Activated naive CD8-positive, alpha-beta T cell treated with anti-CD3 and anti-CD28 coated beads for 36 hours (primary cell): Measurements from ENCODE around the gene SLC9A7. TPM values are rescaled to one million over a fixed set of nuclear protein-coding genes. Genes with fewer than 3 reads are reported as not detected.

Experiments
- DNase-seq: peaks from one replicate; pipeline ENCODE4 v3.0.0; 2021
- H3K27ac Mint-ChIP-seq: one replicate; pipeline ENCODE4 v1.8.0; 2022; ENCODE audit warnings: mild to moderate bottlenecking, moderate library complexity, mixed read lengths
- H3K27me3 Mint-ChIP-seq: one replicate; pipeline ENCODE4 v1.8.0; 2022; ENCODE audit warnings: mild to moderate bottlenecking, mixed read lengths
- H3K36me3 Mint-ChIP-seq: one replicate; pipeline ENCODE4 v1.8.0; 2021; ENCODE audit warnings: mild to moderate bottlenecking, mixed read lengths
- H3K4me1 Mint-ChIP-seq: one replicate; pipeline ENCODE4 v1.8.0; 2021; ENCODE audit warnings: mixed read lengths
- H3K4me3 Mint-ChIP-seq: one replicate; pipeline ENCODE4 v1.8.0; 2022; ENCODE audit warnings: mild to moderate bottlenecking, moderate library complexity, mixed read lengths
- H3K9me3 Mint-ChIP-seq: one replicate; pipeline ENCODE4 v1.8.0; 2022; ENCODE audit warnings: mixed read lengths
- total RNA-seq, 2 experiments: library from RNA; stranded (reverse); gene quantifications; one replicate each; pipeline ENCODE4 v1.2.3, GENCODE V29; 2021

Gene SLC9A7
- total RNA-seq, 2 experiments from 2014 or later: 11.5 to 12.4 TPM

DNA sequence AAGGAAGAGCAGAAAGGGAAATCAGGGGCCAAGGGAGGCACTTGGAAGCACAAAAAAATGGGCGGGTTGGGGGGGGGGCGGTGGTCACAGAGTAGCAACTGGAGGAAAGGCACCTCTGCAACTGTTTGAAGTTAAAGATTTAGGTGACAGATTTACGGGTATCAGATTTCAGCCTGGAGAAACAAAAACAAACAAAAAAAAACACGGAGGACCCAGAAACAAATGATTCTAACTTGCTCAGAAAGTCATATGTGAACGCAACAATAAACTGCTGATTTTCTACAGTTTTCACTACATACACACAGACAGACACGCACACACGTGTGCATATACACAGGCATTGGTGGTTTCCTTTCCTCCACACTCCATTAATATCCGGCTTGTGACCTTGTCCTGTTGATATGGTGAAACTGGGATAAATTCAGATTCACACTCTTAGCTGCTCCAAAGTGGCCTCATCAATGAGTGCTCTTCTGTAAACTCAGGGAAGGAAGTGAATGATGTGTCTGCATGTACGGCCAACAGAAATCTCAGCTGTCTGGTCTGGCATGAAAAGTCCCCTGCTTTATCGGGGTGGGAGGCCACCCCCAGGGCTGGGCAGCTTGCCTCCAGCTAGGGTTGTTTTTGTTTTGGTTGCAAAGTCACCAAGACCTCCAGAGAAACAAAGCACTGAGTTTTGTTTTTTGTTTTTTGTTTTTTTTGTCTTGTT lies 131.1 kb downstream of the SLC9A7 start:
- H3K36me3 Mint-ChIP-seq: peaks cover 40% of the 10 kb centered on the region
- peaks cover 2% of the 10 kb centered on the region for H3K9me3 Mint-ChIP-seq
- no peak for DNase-seq
- no peak overlapping the region for H3K4me3 Mint-ChIP-seq
- peaks cover 3% of the 10 kb centered on the region for H3K27me3 Mint-ChIP-seq
- H3K4me1 Mint-ChIP-seq: peaks cover 14% of the 10 kb centered on the region
- no peak overlapping the region for H3K27ac Mint-ChIP-seq

DNA sequence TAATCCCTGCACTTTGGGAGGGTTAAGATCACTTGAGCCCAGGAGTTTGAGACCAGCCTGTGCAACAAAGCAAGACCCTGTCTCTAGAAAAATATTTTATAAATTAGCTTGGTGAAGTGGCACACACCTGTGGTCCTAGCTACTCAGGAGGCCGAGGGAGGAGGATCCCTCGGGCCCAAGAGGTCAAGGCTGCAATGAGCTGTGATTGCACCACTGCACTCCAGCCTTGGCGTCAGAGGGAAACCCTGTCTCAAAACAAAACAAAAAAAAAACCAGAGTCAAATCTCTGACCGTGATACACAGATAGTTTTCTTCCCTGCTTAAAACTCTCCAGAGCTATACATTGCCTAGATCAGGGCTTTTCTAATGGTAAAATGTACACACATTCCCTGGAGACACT lies 131.9 kb downstream of the SLC9A7 start:
- no peak for DNase-seq
- peaks cover 1% of the 10 kb centered on the region for H3K9me3 Mint-ChIP-seq
- no peak overlapping the region for H3K4me3 Mint-ChIP-seq
- H3K27ac Mint-ChIP-seq: no peak overlapping the region
- H3K4me1 Mint-ChIP-seq: peaks cover 14% of the 10 kb centered on the region
- peaks cover 37% of the 10 kb centered on the region for H3K36me3 Mint-ChIP-seq
- H3K27me3 Mint-ChIP-seq: peaks cover 6% of the 10 kb centered on the region

DNA sequence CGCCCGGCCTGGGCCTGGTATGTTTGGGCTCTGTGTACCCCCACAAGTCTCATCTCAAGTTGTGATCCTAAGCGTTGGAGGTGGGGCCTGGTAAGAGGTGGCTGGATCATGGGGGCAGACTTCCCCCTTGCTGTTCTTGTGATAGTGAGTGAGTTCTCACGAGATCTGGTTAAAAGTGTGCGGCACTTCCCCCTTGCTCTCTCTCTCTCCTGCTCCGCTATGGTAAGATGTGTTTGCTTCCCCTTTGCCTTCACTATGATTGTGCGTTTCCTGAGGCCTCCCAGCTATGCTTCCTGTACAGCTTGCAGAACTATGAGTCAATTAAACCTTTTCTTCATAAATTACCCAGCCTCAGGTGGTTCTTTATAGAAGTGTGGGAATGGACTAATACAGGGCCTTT lies 132.4 kb downstream of the SLC9A7 start:
- Mint-ChIP-seq H3K4me3 (no peak overlapping the region), H3K4me1 (peaks cover 14% of the 10 kb centered on the region), H3K27me3 (peaks cover 8% of the 10 kb centered on the region), H3K9me3 (peaks cover 1% of the 10 kb centered on the region), H3K36me3 (peaks cover 36% of the 10 kb centered on the region), H3K27ac (no peak overlapping the region)
- no peak for DNase-seq

DNA sequence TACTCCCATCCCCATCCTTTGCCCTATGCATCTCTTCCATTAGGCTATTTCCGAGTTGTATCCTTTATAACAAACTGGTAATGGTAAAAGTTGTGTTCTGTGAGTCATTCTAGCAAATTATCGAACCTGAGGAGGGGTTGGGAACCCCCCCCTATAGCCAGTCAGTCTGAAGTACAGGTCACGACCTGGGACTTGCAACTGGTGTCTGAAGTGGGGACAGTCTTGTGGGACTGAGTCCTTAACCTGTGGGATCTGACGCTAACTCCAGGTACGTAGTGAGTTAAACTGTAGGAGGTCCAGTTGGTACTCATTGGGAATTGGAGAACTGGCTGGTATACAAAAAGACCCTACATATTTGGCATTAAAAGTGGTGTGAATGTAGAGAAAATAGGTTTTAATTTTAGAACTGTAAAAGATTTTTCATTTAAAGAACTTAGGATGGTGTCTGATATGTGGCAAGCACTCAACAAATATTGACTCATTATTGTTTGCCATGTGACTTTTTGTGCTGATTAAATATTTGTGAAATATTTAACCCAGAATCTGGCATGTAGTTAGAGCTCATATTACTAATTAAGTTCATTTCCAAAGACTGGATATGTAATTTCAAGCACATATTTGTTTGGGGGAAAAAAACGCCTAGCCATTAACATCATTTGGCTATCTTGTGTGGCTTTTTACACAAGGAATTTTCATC lies 134.7 kb downstream of the SLC9A7 start:
- H3K27me3 Mint-ChIP-seq: peaks cover 11% of the 10 kb centered on the region
- peaks cover 1% of the 10 kb centered on the region for H3K9me3 Mint-ChIP-seq
- no peak overlapping the region for H3K4me3 Mint-ChIP-seq
- H3K4me1 Mint-ChIP-seq: peaks cover 13% of the 10 kb centered on the region
- H3K27ac Mint-ChIP-seq: no peak overlapping the region
- H3K36me3 Mint-ChIP-seq: peaks cover 34% of the 10 kb centered on the region
- no peak for DNase-seq

DNA sequence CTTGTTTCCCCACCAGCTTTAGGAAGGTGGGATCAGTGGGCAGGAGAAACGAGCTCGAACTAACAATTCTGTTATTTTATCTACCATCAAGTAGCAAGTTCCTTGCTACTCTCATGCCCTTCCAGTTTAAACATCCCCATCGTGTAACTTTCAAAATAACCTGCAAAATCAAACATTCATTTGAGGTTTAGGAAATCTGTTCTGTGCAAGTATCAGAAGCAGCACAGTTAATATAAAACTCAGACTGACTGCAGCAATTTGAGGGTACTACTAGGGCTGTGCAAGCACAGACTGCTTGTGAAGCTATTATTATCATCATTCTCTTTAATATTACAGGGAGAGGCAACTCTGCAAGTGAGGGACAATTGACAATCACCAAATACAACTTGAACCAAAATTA lies 137.3 kb downstream of the SLC9A7 start:
- Mint-ChIP-seq H3K36me3 (peaks cover 44% of the 10 kb centered on the region), H3K9me3 (no peaks in the 10 kb centered on the region), H3K4me1 (peaks cover 3% of the 10 kb centered on the region), H3K27ac (no peak overlapping the region), H3K27me3 (peaks cover 24% of the 10 kb centered on the region), H3K4me3 (no peak overlapping the region)
- no peak for DNase-seq

DNA sequence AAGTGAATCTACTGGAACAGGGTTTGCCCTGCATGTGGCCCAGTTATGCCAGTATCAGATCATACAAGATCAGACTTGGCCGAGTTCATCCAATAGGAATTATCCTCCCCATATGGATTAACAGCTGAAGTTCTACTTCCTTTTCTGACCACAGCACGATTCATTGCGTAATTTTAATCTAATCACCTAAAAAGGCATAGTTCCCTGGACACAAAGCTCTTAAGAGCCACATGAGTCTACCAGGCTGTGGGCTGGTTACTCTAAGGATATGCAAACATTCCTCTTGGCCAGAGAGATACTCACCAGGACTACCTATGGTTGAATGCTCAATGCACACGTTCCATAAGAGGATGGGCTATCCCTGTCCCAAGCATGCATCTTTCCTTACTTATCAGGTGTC lies 138.4 kb downstream of the SLC9A7 start:
- H3K36me3 Mint-ChIP-seq: peaks cover 40% of the 10 kb centered on the region
- H3K27me3 Mint-ChIP-seq: peaks cover 24% of the 10 kb centered on the region
- no peaks in the 10 kb centered on the region for H3K9me3 Mint-ChIP-seq
- DNase-seq: no peak
- peaks cover 3% of the 10 kb centered on the region for H3K4me1 Mint-ChIP-seq
- H3K27ac Mint-ChIP-seq: no peak overlapping the region
- no peak overlapping the region for H3K4me3 Mint-ChIP-seq

DNA sequence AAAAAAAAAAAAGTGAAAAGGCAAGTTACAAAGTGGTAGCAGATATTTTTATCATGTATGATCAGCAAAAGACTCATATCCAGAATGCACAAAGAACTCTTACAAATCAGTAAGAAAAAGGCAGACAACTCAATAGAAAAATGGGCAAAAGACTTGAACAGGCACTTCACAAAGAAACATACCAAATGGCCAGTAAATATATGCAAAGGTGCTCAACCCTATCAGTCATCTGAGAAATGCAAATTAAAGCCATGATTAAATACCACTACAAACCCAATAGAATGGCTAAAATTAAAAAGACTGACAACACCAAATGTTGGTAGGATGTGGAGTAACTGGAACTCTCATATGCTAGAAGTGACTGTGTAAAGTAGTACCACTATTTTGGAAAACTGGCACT lies 140.0 kb downstream of the SLC9A7 start:
- DNase-seq: no peak
- Mint-ChIP-seq H3K27ac (no peak overlapping the region), H3K4me1 (peaks cover 3% of the 10 kb centered on the region), H3K36me3 (peaks cover 42% of the 10 kb centered on the region), H3K27me3 (peaks cover 24% of the 10 kb centered on the region), H3K4me3 (no peak overlapping the region), H3K9me3 (no peaks in the 10 kb centered on the region)

DNA sequence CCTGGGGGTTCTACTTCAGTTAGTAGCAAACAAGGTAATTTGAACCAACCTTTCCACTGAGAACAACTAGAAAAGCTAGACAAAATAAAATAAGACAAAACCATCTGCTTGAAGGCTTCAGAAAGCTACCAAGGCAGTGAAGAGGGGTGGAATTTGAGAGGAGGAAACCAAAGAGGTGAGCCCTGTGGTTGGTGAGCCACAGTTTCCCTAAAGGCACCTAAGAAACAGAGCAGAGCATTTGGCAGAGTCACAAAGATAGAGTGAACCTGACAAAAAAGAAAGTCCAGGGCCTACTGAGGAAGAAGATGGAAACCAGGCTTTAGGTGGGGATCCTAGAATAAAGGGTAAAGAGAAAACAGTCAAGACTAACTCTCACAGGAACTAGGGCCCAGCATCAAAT lies 141.0 kb downstream of the SLC9A7 start:
- Mint-ChIP-seq H3K4me1 (peaks cover 7% of the 10 kb centered on the region), H3K36me3 (peaks cover 49% of the 10 kb centered on the region), H3K4me3 (no peak overlapping the region), H3K27me3 (peaks cover 33% of the 10 kb centered on the region), H3K9me3 (no peaks in the 10 kb centered on the region), H3K27ac (peak overlapping the region; percentile 34)
- no peak for DNase-seq

DNA sequence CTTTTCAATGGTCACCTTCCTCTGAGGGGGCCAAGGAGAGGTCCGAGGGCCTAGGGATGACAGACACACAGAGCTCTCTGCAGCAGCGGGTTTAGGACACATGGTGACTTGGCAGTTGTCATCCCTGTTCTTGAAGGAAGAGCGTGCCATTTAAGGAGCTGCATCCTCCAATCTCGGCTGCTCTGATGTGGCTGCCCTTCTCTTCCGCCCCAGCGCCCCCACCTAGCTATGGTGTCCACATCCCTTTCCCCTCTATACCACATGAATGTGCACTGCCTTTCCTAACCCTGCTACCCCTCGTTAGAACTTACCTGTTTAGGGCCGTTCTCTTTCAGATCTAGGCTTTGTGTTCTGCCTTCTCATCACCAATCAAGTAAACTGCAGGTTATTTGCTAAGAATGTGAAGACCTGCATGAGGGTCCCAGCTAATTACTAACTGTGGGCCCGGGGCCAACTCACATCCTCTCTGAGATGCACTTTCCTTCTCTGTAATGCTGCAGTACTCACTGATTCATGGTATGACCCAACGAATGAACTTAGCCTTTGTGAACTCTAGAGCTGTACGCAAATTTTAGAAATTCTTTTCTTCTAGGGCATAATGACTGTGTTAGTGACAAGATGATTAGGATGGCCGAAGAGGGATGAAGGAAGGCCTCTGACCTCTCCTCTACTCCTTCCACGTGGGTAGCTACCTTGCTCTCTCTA lies 147.1 kb downstream of the SLC9A7 start:
- peaks cover 14% of the 10 kb centered on the region for H3K36me3 Mint-ChIP-seq
- peak overlapping the region; percentile 25 for H3K27ac Mint-ChIP-seq
- H3K27me3 Mint-ChIP-seq: peaks cover 9% of the 10 kb centered on the region
- DNase-seq: peak; percentile 2
- H3K9me3 Mint-ChIP-seq: no peaks in the 10 kb centered on the region
- peaks cover 20% of the 10 kb centered on the region for H3K4me1 Mint-ChIP-seq
- H3K4me3 Mint-ChIP-seq: no peak overlapping the region

DNA sequence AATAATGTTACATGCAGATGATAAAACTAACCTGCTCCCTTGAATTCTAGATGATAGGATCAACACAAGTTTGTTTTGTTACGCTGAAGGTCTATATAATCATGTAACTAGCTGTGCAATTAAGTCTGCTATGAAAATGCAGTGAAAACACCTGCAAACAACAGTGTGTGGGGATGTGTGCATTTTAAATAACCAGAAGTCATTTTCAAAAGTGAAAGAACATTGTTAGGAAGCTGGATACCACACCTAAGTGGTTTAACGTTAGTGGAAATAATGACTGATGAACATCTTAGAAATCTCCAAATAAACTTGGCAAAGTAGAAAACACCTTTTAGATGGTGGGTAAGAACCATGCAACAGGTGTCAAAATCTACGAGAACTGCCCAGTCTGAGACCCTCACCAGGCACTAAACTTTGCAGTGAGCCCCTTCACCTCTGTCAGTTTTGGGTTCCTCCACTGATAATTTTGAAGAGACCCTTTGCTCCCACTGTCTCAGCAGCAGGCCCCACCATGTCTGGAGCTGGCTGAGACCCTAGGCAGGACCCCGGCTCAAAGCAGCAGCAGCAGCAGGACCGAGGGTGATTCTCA lies 148.8 kb downstream of the SLC9A7 start:
- Mint-ChIP-seq H3K27me3 (peaks cover 8% of the 10 kb centered on the region), H3K4me1 (peaks cover 20% of the 10 kb centered on the region), H3K27ac (no peak overlapping the region), H3K36me3 (peaks cover 15% of the 10 kb centered on the region), H3K4me3 (no peak overlapping the region), H3K9me3 (no peaks in the 10 kb centered on the region)
- DNase-seq: no peak

DNA sequence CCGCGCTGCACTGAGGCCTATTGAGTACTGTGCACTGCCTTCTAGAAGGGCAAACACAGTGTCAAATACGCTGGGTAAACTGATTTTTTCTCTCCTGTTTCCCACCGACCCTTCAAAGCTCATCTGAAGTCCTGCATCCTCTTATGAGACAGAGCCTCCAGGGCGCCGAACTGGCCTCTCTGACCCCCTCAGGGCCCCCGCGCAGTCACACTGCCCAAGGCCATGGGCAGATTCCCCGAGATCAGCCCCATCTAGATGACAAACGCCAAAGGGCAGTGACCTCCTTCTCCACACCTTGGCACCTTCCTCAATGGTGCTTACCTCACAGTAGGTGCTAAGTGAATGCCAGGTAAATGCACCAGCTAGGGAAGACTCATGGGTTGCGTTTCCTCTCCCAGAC lies 151.0 kb downstream of the SLC9A7 start:
- peaks cover 4% of the 10 kb centered on the region for H3K27me3 Mint-ChIP-seq
- H3K4me3 Mint-ChIP-seq: no peak overlapping the region
- peaks cover 9% of the 10 kb centered on the region for H3K36me3 Mint-ChIP-seq
- no peak overlapping the region for H3K27ac Mint-ChIP-seq
- H3K9me3 Mint-ChIP-seq: no peaks in the 10 kb centered on the region
- no peak for DNase-seq
- peaks cover 16% of the 10 kb centered on the region for H3K4me1 Mint-ChIP-seq

DNA sequence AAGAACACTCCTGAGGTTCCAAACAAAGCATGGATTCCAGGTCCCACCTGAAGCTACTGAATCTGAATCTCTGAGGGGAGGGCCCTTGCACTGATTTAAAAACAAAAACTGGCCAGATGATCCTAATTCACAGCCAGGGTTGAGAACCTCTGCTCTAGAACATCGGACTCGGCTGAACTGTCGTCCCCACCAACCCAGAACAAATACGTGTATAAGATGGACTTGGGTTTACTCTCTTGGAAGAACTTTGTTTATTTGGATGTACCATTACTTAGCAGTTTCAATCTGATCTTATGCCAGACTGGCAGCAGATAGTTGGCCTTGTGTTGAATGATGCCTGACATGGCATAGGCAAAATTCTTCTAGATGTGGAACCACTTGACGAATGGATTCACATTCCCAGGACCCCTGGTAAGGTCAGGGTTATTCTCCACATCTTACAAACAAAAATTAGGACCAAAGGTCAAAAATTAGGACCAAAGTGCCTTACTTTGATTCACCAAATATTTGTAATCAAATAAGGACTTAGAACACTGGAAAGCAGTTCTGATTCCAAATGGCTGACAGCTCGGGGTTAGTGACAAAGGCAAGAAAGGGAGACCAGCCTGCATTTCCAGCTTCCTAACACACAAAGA lies 156.3 kb downstream of the SLC9A7 start:
- Mint-ChIP-seq H3K27ac (no peak overlapping the region), H3K9me3 (no peaks in the 10 kb centered on the region), H3K36me3 (peaks cover 11% of the 10 kb centered on the region)

DNA sequence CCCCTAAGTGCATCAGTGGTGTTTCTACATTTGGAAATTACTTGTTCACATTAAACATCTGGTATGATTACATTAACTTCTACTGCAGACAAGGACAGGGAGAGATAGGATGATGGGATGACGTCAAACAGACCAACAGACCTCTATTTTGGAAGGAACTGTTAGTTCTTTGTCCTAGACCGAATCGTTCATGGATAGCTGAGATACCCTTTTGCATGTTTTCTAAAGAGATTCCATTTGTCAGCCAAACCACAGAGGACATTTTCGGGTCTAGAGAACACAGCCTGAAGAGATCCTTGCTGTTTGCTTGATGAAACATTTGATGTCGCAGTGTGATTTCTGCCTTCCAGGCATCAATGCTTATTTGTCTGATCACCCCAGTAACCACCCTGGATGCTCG lies 157.6 kb downstream of the SLC9A7 start:
- H3K36me3 Mint-ChIP-seq: peaks cover 7% of the 10 kb centered on the region
- no peak overlapping the region for H3K4me3 Mint-ChIP-seq
- peaks cover 4% of the 10 kb centered on the region for H3K27me3 Mint-ChIP-seq
- no peak for DNase-seq
- H3K27ac Mint-ChIP-seq: no peak overlapping the region
- peaks cover 2% of the 10 kb centered on the region for H3K4me1 Mint-ChIP-seq
- no peaks in the 10 kb centered on the region for H3K9me3 Mint-ChIP-seq

More for the DNA sequence above, 156.3 kb downstream of the SLC9A7 start:
- H3K4me3 Mint-ChIP-seq: no peak overlapping the region
- no peak for DNase-seq
- H3K4me1 Mint-ChIP-seq: peaks cover 2% of the 10 kb centered on the region
- peaks cover 4% of the 10 kb centered on the region for H3K27me3 Mint-ChIP-seq

DNA sequence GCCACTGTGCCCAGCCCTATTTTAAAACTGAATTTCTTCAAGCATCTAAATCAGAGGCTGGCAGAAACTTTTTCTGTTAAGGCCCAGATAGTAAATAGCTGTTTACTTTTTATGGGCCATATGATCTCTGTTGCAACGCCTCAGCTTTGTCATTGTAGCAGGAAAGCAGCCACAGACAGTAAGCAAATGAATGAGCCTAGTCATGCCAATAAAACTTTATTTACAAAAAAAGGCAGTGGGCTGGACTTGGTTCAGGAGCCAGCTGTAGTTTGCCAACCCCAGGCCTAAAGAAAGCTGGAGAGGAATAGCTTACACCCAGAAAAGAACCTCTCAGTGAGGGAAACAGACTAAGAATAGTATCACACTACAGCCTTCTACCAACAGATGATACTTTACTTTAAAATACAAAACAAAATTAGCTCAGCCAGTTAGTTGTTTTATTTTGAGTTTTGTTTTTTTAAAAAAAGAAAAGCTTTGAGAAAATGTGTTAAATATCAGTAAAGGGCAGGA lies 159.8 kb downstream of the SLC9A7 start:
- no peak for DNase-seq
- H3K9me3 Mint-ChIP-seq: no peaks in the 10 kb centered on the region
- peaks cover 2% of the 10 kb centered on the region for H3K4me1 Mint-ChIP-seq
- peaks cover 3% of the 10 kb centered on the region for H3K27me3 Mint-ChIP-seq
- no peak overlapping the region for H3K27ac Mint-ChIP-seq
- no peak overlapping the region for H3K4me3 Mint-ChIP-seq
- H3K36me3 Mint-ChIP-seq: peaks cover 5% of the 10 kb centered on the region
